ENCODE data around the gene VSTM1. TPM values are rescaled to one million over a fixed set of nuclear protein-coding genes. Genes with fewer than 3 reads are reported as not detected.

The VSTM1 gene
- polyA plus RNA-seq, 3 donors: 3.7 to 172 (median 137) TPM

DNA sequence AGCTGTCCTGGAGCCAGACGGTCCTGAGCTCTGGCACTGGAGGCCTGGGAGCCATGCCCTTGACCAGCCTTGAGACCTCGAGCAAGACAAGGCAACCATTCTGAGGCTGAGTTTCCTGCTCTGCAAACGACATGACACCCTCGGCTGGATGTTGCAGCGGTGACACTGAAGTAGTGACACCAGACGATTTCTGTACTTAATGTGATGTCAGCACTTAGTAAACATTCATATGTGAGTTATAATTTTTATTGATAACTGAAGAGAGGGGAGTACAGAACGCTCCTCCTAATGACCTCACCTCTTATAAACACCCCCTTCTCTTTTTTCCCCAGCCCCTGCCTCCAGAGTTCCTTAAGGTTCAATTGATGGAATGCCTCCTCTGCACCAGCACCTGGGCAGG is 44.8 kb upstream of the VSTM1 start:
- Histone ChIP-seq H3K36me3 (replicated peaks in 1 of 2; ENCODE audit: control insufficient read depth in 1 of 2, insufficient read depth in 2 of 2, low read length in 2 of 2) (peaks cover 54 to 69% of the 10 kb centered on the region in 2 donors), H3K4me3 (replicated peaks in 1 of 3; ENCODE audit: low read depth in 2 of 3, low read length in 3 of 3) (no peak overlapping the region), H4K20me1 (ENCODE audit: insufficient read depth, low read length) (peaks cover 47% of the 10 kb centered on the region), H3K27ac (ENCODE audit: low read depth in 1 of 2, low read length in 2 of 2) (no peak overlapping the region), H3K27me3 (ENCODE audit: control insufficient read depth in 2 of 2, insufficient read depth in 2 of 2, low read length in 2 of 2) (no peaks in the 10 kb centered on the region), H3K4me2 (replicated peaks; ENCODE audit: extremely low read depth, low read length, poor library complexity, severe bottlenecking) (no peak overlapping the region), H3K4me1 (ENCODE audit: control insufficient read depth in 1 of 2, insufficient read depth in 2 of 2, low read length in 2 of 2) (peaks cover 3 to 4% of the 10 kb centered on the region in 2 donors), H2AFZ (ENCODE audit: insufficient read depth, low read depth, low read length, poor library complexity, severe bottlenecking) (no peak overlapping the region), H3K79me2 (ENCODE audit: insufficient read depth, low read length) (peaks cover 52% of the 10 kb centered on the region), H3K9me3 (replicated peaks in 1 of 2; ENCODE audit: control insufficient read depth in 1 of 2, insufficient read depth in 1 of 2, low read length in 2 of 2) (no peaks in the 10 kb centered on the region), H3K9ac (ENCODE audit: insufficient read depth, low read length, poor library complexity, severe bottlenecking) (no peak overlapping the region)
- WGBS (ENCODE audit: insufficient coverage): 90% methylated on average over 5 of the region's 7 CpGs
- intact Hi-C loops (cut with micrococcal nuclease): no loop called here
- no peak overlapping the region for H3K4me3 Mint-ChIP-seq
- H3K9me3 Mint-ChIP-seq: peaks cover 0 to 2% (median 0%) of the 10 kb centered on the region in 7 donors
- H3K27ac Mint-ChIP-seq: no peak overlapping the region
- H3K4me1 Mint-ChIP-seq: peaks cover 5% of the 10 kb centered on the region
- TF ChIP-seq, protein P1, sequence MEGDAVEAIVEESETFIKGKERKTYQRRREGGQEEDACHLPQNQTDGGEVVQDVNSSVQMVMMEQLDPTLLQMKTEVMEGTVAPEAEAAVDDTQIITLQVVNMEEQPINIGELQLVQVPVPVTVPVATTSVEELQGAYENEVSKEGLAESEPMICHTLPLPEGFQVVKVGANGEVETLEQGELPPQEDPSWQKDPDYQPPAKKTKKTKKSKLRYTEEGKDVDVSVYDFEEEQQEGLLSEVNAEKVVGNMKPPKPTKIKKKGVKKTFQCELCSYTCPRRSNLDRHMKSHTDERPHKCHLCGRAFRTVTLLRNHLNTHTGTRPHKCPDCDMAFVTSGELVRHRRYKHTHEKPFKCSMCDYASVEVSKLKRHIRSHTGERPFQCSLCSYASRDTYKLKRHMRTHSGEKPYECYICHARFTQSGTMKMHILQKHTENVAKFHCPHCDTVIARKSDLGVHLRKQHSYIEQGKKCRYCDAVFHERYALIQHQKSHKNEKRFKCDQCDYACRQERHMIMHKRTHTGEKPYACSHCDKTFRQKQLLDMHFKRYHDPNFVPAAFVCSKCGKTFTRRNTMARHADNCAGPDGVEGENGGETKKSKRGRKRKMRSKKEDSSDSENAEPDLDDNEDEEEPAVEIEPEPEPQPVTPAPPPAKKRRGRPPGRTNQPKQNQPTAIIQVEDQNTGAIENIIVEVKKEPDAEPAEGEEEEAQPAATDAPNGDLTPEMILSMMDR (IDR thresholded peaks at IDR 0.05): no peak
- H3K36me3 Mint-ChIP-seq: peaks cover 60 to 84% of the 10 kb centered on the region in 2 donors
- no peaks in the 10 kb centered on the region for H3K27me3 Mint-ChIP-seq (ENCODE audit: low read depth in 3 of 3)
- DNase-seq: no peak

DNA sequence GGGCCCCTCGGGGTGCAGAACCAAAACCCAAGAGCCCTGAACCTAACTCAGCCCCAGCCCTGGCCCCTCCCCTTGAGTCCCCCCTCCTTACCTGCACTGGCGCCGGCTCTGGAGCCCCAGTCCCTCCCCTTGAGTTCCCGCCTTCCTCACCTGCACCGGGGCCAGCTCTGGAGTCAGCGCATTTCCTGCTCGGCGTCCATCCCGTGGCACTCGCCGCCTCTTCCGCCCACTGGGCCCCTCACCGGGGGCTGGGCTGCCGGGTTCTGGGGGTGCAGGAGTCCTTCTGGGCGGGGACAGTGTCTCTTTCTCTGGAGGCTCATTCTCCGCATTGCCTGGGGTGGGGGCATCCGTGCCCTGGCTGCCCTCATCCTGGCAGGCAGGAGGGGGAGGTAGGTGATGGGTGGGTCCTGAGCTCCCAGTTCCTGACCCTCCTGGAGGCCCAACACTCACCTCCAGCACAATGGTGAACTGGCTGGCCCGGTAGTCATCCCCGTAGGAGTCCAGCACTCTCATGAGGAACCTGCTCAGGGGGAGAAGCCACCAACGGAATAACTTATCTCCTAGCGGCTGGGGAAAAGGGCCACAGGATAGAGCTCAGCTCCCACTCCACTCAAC is 44.3 kb upstream of the VSTM1 start:
- H3K4me1 ChIP-seq (ENCODE audit: control insufficient read depth in 1 of 2, insufficient read depth in 2 of 2, low read length in 2 of 2): peaks cover 8 to 9% of the 10 kb centered on the region in 2 donors
- DNase-seq: no peak
- no peaks in the 10 kb centered on the region for H3K27me3 Mint-ChIP-seq (ENCODE audit: low read depth in 3 of 3)
- no peak overlapping the region for H3K9ac ChIP-seq (ENCODE audit: insufficient read depth, low read length, poor library complexity, severe bottlenecking)
- no peak overlapping the region for H3K4me2 ChIP-seq (replicated peaks; ENCODE audit: extremely low read depth, low read length, poor library complexity, severe bottlenecking)
- peaks cover 42% of the 10 kb centered on the region for H4K20me1 ChIP-seq (ENCODE audit: insufficient read depth, low read length)
- H3K9me3 ChIP-seq (replicated peaks in 1 of 2; ENCODE audit: control insufficient read depth in 1 of 2, insufficient read depth in 1 of 2, low read length in 2 of 2): no peaks in the 10 kb centered on the region
- peaks cover 8% of the 10 kb centered on the region for H3K4me1 Mint-ChIP-seq
- TF ChIP-seq, protein P1 (IDR thresholded peaks at IDR 0.05): no peak
- peaks cover 57 to 79% of the 10 kb centered on the region in 2 donors for H3K36me3 Mint-ChIP-seq
- H2AFZ ChIP-seq (ENCODE audit: insufficient read depth, low read depth, low read length, poor library complexity, severe bottlenecking): no peak overlapping the region
- peaks cover 55% of the 10 kb centered on the region for H3K79me2 ChIP-seq (ENCODE audit: insufficient read depth, low read length)
- WGBS (ENCODE audit: insufficient coverage): 94% methylated on average over 16 of the region's 21 CpGs
- peaks cover 54 to 69% of the 10 kb centered on the region in 2 donors for H3K36me3 ChIP-seq (replicated peaks in 1 of 2; ENCODE audit: control insufficient read depth in 1 of 2, insufficient read depth in 2 of 2, low read length in 2 of 2)
- no peak overlapping the region for H3K4me3 ChIP-seq (replicated peaks in 1 of 3; ENCODE audit: low read depth in 2 of 3, low read length in 3 of 3)
- intact Hi-C loops (cut with micrococcal nuclease): no loop called here
- no peaks in the 10 kb centered on the region for H3K27me3 ChIP-seq (ENCODE audit: control insufficient read depth in 2 of 2, insufficient read depth in 2 of 2, low read length in 2 of 2)
- no peak overlapping the region for H3K27ac ChIP-seq (ENCODE audit: low read depth in 1 of 2, low read length in 2 of 2)
- H3K27ac Mint-ChIP-seq: peak overlapping the region in 1 of 7 donors; percentile 20
- H3K9me3 Mint-ChIP-seq: peaks cover 0 to 2% (median 0%) of the 10 kb centered on the region in 7 donors
- no peak overlapping the region for H3K4me3 Mint-ChIP-seq

All from CD14-positive monocyte (primary cell).